HL-60 (cell line): ENCODE data around the gene LRIT1.

Experiments
- DNase-seq, 2 experiments: peaks; one replicate each; pipeline ENCODE4 v3.0.0-alpha.2; 2010 to 2020; ENCODE audit warnings: low read depth in 1 of 2, low spot score in 1 of 2
- H3K27ac ChIP-seq: fragments of 250-450 bp; sonication (Bioruptor Pico); replicated peaks from 2 replicates; pipeline ENCODE4 v1.5.1; 2020; ENCODE audit warnings: mild to moderate bottlenecking, moderate library complexity
- H3K27me3 ChIP-seq: fragments of 250-450 bp; sonication (Bioruptor Pico); 2 replicates; pipeline ENCODE4 v1.5.1; 2021; ENCODE audit warnings: mild to moderate bottlenecking, moderate library complexity; ENCODE audit not compliant: insufficient read depth, poor library complexity, severe bottlenecking
- H3K4me3 ChIP-seq: replicated peaks from 2 replicates; pipeline ENCODE4 v1.5.1; 2011; ENCODE audit warnings: mild to moderate bottlenecking, control low read depth, low read length; ENCODE audit not compliant: insufficient read depth
- GABPA ChIP-seq: IDR thresholded peaks from 2 replicates; pipeline ENCODE4 v1.6.1; 2012; ENCODE audit warnings: low read depth
- POLR2AphosphoS5 ChIP-seq: IDR thresholded peaks from 2 replicates; pipeline ENCODE4 v1.6.1; 2012; ENCODE audit warnings: low read depth
- REST ChIP-seq: IDR thresholded peaks from 2 replicates; pipeline ENCODE4 v1.6.1; 2012; ENCODE audit warnings: low read depth; ENCODE audit not compliant: insufficient replicate concordance
- SPI1 ChIP-seq: IDR thresholded peaks from 2 replicates; pipeline ENCODE4 v1.6.1; 2012; ENCODE audit warnings: low read depth, mild to moderate bottlenecking, borderline replicate concordance
- TF ChIP-seq, protein P1 (sequence below): IDR thresholded peaks from one replicate; pipeline ENCODE4 v1.5.1; 2011; ENCODE audit warnings: low read length, control low read depth, inconsistent platforms; ENCODE audit not compliant: insufficient read depth

Gene LRIT1

GRCh38 chr10:84225427-84226173 is 15.7 kb downstream of the LRIT1 start, which contains the start of gene LRIT2:
Gene LRIT2, minus strand, starts transcription at chr10:84225544. Its CDS starts 24 bp downstream, at chr10:84225520.
- Histone ChIP-seq H3K27me3 (no peaks in the 10 kb centered on the region), H3K4me3 (no peak within 1 kb of the TSS), H3K27ac (no peak within 1 kb of the TSS)
- no peak for DNase-seq
- no peak for TF ChIP-seq POLR2AphosphoS5
- no peak for TF ChIP-seq SPI1
- TF ChIP-seq GABPA = no peak
- no peak for TF ChIP-seq REST
- TF ChIP-seq, protein P1, sequence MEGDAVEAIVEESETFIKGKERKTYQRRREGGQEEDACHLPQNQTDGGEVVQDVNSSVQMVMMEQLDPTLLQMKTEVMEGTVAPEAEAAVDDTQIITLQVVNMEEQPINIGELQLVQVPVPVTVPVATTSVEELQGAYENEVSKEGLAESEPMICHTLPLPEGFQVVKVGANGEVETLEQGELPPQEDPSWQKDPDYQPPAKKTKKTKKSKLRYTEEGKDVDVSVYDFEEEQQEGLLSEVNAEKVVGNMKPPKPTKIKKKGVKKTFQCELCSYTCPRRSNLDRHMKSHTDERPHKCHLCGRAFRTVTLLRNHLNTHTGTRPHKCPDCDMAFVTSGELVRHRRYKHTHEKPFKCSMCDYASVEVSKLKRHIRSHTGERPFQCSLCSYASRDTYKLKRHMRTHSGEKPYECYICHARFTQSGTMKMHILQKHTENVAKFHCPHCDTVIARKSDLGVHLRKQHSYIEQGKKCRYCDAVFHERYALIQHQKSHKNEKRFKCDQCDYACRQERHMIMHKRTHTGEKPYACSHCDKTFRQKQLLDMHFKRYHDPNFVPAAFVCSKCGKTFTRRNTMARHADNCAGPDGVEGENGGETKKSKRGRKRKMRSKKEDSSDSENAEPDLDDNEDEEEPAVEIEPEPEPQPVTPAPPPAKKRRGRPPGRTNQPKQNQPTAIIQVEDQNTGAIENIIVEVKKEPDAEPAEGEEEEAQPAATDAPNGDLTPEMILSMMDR = no peak

DNA sequence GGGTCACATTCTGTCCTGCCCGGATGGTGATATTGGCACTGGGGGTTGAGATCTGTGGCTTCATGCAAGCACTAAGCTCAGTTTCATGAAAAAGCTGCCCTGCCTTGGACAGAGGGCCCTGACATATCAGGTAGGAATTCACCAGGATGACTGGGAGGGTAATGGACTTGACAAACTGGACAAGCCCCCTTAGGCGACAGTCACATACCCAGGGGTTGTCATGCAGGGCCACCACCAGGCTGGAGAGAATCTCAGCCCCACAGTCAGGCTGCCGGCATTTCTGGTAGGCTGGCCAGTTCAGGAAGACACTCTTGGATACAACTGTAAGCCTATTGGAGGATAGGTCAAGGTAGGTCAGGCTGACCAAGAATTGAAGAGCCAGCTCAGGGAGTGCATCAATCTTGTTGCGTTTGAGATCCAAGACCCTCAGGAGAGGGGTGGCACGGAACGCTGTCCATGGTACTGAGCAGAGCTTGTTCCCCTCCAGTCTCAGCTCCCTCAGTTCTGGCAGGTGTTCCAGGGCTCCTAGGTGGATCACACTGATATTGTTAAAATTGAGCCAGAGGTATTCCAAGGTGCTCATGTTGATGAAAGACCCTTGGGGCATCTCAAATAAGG is 16.8 kb downstream of the LRIT1 start:
- Histone ChIP-seq H3K27me3 (no peaks in the 10 kb centered on the region), H3K27ac (no peak overlapping the region), H3K4me3 (no peak overlapping the region)
- no peak for DNase-seq
- no peak for TF ChIP-seq GABPA
- peak; percentile 96 for TF ChIP-seq REST

DNA sequence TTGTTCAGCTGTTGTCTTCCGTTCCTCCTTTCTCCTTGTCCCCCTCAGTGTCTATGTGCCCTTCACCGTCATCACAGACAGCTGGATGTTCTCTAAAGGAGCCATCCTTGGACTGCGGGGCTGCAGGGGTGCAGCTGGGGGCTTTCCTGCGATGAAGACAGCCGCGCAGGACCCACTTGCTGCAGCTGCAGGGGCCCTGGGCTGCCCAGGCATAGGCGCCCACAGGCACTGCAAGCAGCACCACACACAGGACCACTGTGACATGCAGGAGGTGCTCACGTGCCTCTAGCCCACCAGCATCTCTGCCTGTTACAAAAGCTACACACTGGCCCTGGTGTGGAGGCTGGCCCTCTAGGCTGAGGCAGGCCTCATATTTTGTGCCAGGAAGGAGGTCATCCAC is 19.4 kb downstream of the LRIT1 start:
- no peaks in the 10 kb centered on the region for H3K27me3 ChIP-seq
- no peak overlapping the region for H3K27ac ChIP-seq
- TF ChIP-seq SPI1 = no peak
- TF ChIP-seq, protein P1 = no peak
- TF ChIP-seq POLR2AphosphoS5 = no peak
- TF ChIP-seq REST = no peak
- TF ChIP-seq GABPA = no peak
- no peak overlapping the region for H3K4me3 ChIP-seq
- no peak for DNase-seq
